ENCODE data around the gene KDM6A. TPM values are rescaled to one million over a fixed set of nuclear protein-coding genes. Genes with fewer than 3 reads are reported as not detected.

KDM6A gene
- total and polyA plus RNA-seq, 2 donors (not counting 1 experiment from before 2014, with no cell fraction given), result 33.3 to 57.0 TPM

GRCh38 chrX:44891642-44892041 lies 18.7 kb downstream of the KDM6A start:
- CTCF ChIA-PET, result no interaction called here
- H3K9me3 ChIP-seq (ENCODE audit: control extremely low read depth in 1 of 3, control insufficient read depth in 2 of 3, insufficient read depth in 1 of 3, low read length in 2 of 3), result peaks cover 0 to 16% (median 0%) of the 10 kb centered on the region in 3 donors
- peaks cover 46% of the 10 kb centered on the region for H3K4me1 Mint-ChIP-seq
- no peak overlapping the region for H3K4me3 ChIP-seq (ENCODE audit: control extremely low read depth in 1 of 5, extremely low read depth in 1 of 5, insufficient read depth in 1 of 5, low read depth in 2 of 5, low read length in 4 of 5)
- H3K9ac ChIP-seq (ENCODE audit: low read length), result no peak overlapping the region
- H3K9me3 Mint-ChIP-seq (ENCODE audit: insufficient read depth), result peaks cover 3% of the 10 kb centered on the region
- no peak overlapping the region for H2AFZ ChIP-seq (ENCODE audit: insufficient read depth, low read depth, low read length, poor library complexity, severe bottlenecking)
- peaks cover 98% of the 10 kb centered on the region for H3K79me2 ChIP-seq (ENCODE audit: control insufficient read depth, insufficient read depth, low read length)
- H3K4me3 Mint-ChIP-seq, result no peak overlapping the region
- DNase-seq (no peak), ATAC-seq (ENCODE audit: low read depth) (no peak)
- peaks cover 0 to 16% of the 10 kb centered on the region in 2 donors for H3K4me1 ChIP-seq (ENCODE audit: control insufficient read depth in 2 of 2, insufficient read depth in 2 of 2, low read length in 2 of 2)
- POLR2A ChIA-PET, result no interaction called here
- peak overlapping the region in 1 of 2 donors; percentile 16 for H3K27ac ChIP-seq (ENCODE audit: low read length in 2 of 2)
- no peaks in the 10 kb centered on the region for H3K27me3 ChIP-seq (replicated peaks in 1 of 4; ENCODE audit: control extremely low read depth in 1 of 4, control insufficient read depth in 3 of 4, insufficient read depth in 4 of 4, low read length in 3 of 4)
- no peaks in the 10 kb centered on the region for H3K36me3 ChIP-seq (replicated peaks in 1 of 2; ENCODE audit: control extremely low read depth in 1 of 2, control insufficient read depth in 1 of 2, extremely low read depth in 1 of 2, insufficient read depth in 2 of 2, low read length in 1 of 2)
- H3K27me3 Mint-ChIP-seq, result no peaks in the 10 kb centered on the region
- intact Hi-C loops (cut with micrococcal nuclease), result no loop called here
- no peak overlapping the region for H3K27ac Mint-ChIP-seq
- peaks cover 53% of the 10 kb centered on the region for H4K20me1 ChIP-seq (ENCODE audit: control insufficient read depth, insufficient read depth, low read length, poor library complexity, severe bottlenecking)
- no peak overlapping the region for H3K4me2 ChIP-seq (replicated peaks; ENCODE audit: low read depth, low read length, poor library complexity, severe bottlenecking)
- no peak for TF ChIP-seq EZH2 (IDR thresholded peaks at IDR 0.05; ENCODE audit: borderline replicate concordance, insufficient read depth, low read depth, low read length, poor library complexity, severe bottlenecking)
- TF ChIP-seq CTCF (IDR thresholded peaks at IDR 0.05), result no peak
- 100% methylated on average over 2 of the region's 6 CpGs for WGBS (ENCODE audit: insufficient coverage)

GRCh38 chrX:44896876-44897186 lies 23.8 kb downstream of the KDM6A start:
- Histone ChIP-seq H3K4me3 (ENCODE audit: control extremely low read depth in 1 of 5, extremely low read depth in 1 of 5, insufficient read depth in 1 of 5, low read depth in 2 of 5, low read length in 4 of 5) (no peak overlapping the region), H3K9ac (ENCODE audit: low read length) (no peak overlapping the region), H3K27ac (ENCODE audit: low read length in 2 of 2) (no peak overlapping the region), H3K9me3 (ENCODE audit: control extremely low read depth in 1 of 3, control insufficient read depth in 2 of 3, insufficient read depth in 1 of 3, low read length in 2 of 3) (peaks cover 0 to 16% (median 0%) of the 10 kb centered on the region in 3 donors), H3K4me1 (ENCODE audit: control insufficient read depth in 2 of 2, insufficient read depth in 2 of 2, low read length in 2 of 2) (peaks cover 28 to 35% of the 10 kb centered on the region in 2 donors), H4K20me1 (ENCODE audit: control insufficient read depth, insufficient read depth, low read length, poor library complexity, severe bottlenecking) (peaks cover 57% of the 10 kb centered on the region), H3K27me3 (replicated peaks in 1 of 4; ENCODE audit: control extremely low read depth in 1 of 4, control insufficient read depth in 3 of 4, insufficient read depth in 4 of 4, low read length in 3 of 4) (no peaks in the 10 kb centered on the region), H3K4me2 (replicated peaks; ENCODE audit: low read depth, low read length, poor library complexity, severe bottlenecking) (no peak overlapping the region), H3K36me3 (replicated peaks in 1 of 2; ENCODE audit: control extremely low read depth in 1 of 2, control insufficient read depth in 1 of 2, extremely low read depth in 1 of 2, insufficient read depth in 2 of 2, low read length in 1 of 2) (no peaks in the 10 kb centered on the region), H2AFZ (ENCODE audit: insufficient read depth, low read depth, low read length, poor library complexity, severe bottlenecking) (no peak overlapping the region), H3K79me2 (ENCODE audit: control insufficient read depth, insufficient read depth, low read length) (peaks cover 99% of the 10 kb centered on the region)
- DNase-seq, result no peak
- H3K9me3 Mint-ChIP-seq (ENCODE audit: insufficient read depth), result peaks cover 3% of the 10 kb centered on the region
- TF ChIP-seq EZH2 (IDR thresholded peaks at IDR 0.05; ENCODE audit: borderline replicate concordance, insufficient read depth, low read depth, low read length, poor library complexity, severe bottlenecking) (no peak), CTCF (IDR thresholded peaks at IDR 0.05) (no peak)
- POLR2A ChIA-PET, result no interaction called here
- no peak overlapping the region for H3K4me3 Mint-ChIP-seq
- H3K27ac Mint-ChIP-seq, result no peak overlapping the region
- peaks cover 49% of the 10 kb centered on the region for H3K4me1 Mint-ChIP-seq
- no peaks in the 10 kb centered on the region for H3K27me3 Mint-ChIP-seq
- ATAC-seq (ENCODE audit: low read depth), result no peak
- no CpG with 5 or more reads among the region's 2 CpGs for WGBS (ENCODE audit: insufficient coverage)
- intact Hi-C loops (cut with micrococcal nuclease), result no loop called here
- CTCF ChIA-PET, result no interaction called here

All from B cell (primary cell).